Measurements from ENCODE around the gene CACFD1.

GRCh38 chr9:133463234-133463863 lies 3.6 kb downstream of the CACFD1 start:
- TF ChIP-seq GATA3 (IDR thresholded peaks at IDR 0.05; ENCODE audit: low read depth, low read length) (no peak), GATA2 (IDR thresholded peaks at IDR 0.05; ENCODE audit: low read depth, low read length) (no peak)

Data from SH-SY5Y (cell line).